Epithelial cell of proximal tubule (primary cell): ENCODE data around the gene IL10RB. TPM values are rescaled to one million over a fixed set of nuclear protein-coding genes. Genes with fewer than 3 reads are reported as not detected.
A peak's percentile ranks its signal among the peaks of the same experiment; 100 is the strongest.

Experiments
- DNase-seq: peaks from one replicate; pipeline ENCODE4 v3.0.0-alpha.2; 2011; ENCODE audit warnings: low read depth
- H3K4me3 ChIP-seq: 2 replicates; pipeline ENCODE4 v1.5.1; 2011; ENCODE audit warnings: low read depth, mild to moderate bottlenecking, low read length
- CTCF ChIP-seq: conservative IDR thresholded peaks from 2 replicates; pipeline ENCODE4 v1.5.1; 2012; ENCODE audit warnings: low read depth, mild to moderate bottlenecking, low read length
- total RNA-seq: library from RNA; depleted of rRNA; stranded (reverse); fragments of >200 nt; gene quantifications from 2 replicates; pipeline ENCODE4 v1.2.3, GENCODE V29; 2015

The IL10RB gene
- total RNA-seq, 1 donor from 2014 or later, result 11.0 TPM

- no peak overlapping the region for H3K4me3 ChIP-seq
- no peak for TF ChIP-seq CTCF
- no peak for DNase-seq
Measured at GRCh38 chr21:33279330-33279820, 13.2 kb downstream of the IL10RB start.

GRCh38 chr21:33281096-33281652 is 15.0 kb downstream of the IL10RB start:
- no peak overlapping the region for H3K4me3 ChIP-seq
- no peak for DNase-seq

GRCh38 chr21:33283203-33283602 is 17.0 kb downstream of the IL10RB start:
- DNase-seq, result no peak
- no peak overlapping the region for H3K4me3 ChIP-seq
- TF ChIP-seq CTCF, result no peak

More at GRCh38 chr21:33281096-33281652, 15.0 kb downstream of the IL10RB start:
- no peak for TF ChIP-seq CTCF

- no peak for TF ChIP-seq CTCF
- H3K4me3 ChIP-seq, result no peak overlapping the region
- no peak for DNase-seq
Measured at GRCh38 chr21:33286076-33286475, 19.9 kb downstream of the IL10RB start.

- no peak for TF ChIP-seq CTCF
- DNase-seq, result peak; percentile 9
- H3K4me3 ChIP-seq, result no peak overlapping the region
Measured at GRCh38 chr21:33286600-33287456, 20.7 kb downstream of the IL10RB start.

- no peak for DNase-seq
- no peak overlapping the region for H3K4me3 ChIP-seq
- no peak for TF ChIP-seq CTCF
Measured at GRCh38 chr21:33289199-33289819, 23.1 kb downstream of the IL10RB start.
